Measurements from ENCODE around the gene KCNJ5.

KCNJ5 gene

GRCh38 chr11:128927683-128928336 lies 36.7 kb downstream of the KCNJ5 start:
- DNase-seq, result no peak

GRCh38 chr11:128928400-128928799 lies 37.2 kb downstream of the KCNJ5 start:
- DNase-seq, result no peak

- DNase-seq, result no peak
These were observed 38.3 kb downstream of the KCNJ5 start for GRCh38 chr11:128929468-128929867.

DNA sequence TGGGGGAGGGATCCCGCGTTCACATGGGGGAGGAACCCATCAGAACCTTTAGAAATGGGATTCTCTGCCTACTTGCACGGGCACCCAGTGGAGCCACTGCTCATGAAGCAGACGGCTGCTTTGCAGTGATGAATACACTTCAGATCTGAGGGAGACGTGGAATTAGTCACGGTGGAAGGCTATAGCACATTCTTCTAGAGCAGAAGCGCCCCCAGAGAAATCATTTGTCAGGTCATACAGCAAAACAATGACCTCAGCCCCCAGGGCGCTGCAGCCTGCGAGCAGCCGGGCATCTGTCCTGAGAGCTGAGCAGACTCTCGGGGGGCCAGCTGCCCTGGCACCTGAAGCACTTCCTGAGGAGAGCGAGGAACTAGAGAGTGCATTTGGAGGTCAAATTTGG lies 38.8 kb downstream of the KCNJ5 start:
- no peak for DNase-seq

- no peak for DNase-seq
These were observed 39.9 kb downstream of the KCNJ5 start for GRCh38 chr11:128931066-128931465.

DNA sequence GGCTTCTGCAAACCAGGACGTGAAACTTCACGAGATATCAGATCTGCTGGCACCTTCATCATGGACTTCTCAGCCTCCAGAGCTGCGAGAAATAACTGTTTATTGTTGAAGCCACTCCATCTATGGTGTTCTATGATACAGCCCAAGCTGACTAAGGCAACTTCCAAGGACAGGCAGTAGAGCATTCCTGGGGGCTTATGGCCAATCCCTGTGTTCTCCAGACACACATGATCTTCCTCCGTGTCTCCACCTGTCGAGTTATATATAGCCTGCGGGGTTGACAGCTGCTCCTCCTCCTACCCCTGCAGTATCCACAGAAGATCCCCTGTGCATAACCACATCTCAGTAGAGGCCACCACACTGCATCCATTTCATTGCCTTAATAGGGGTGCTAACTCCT lies 40.5 kb downstream of the KCNJ5 start:
- no peak for DNase-seq

- no peak for DNase-seq
These were observed 42.5 kb downstream of the KCNJ5 start for GRCh38 chr11:128933481-128934178.

DNA sequence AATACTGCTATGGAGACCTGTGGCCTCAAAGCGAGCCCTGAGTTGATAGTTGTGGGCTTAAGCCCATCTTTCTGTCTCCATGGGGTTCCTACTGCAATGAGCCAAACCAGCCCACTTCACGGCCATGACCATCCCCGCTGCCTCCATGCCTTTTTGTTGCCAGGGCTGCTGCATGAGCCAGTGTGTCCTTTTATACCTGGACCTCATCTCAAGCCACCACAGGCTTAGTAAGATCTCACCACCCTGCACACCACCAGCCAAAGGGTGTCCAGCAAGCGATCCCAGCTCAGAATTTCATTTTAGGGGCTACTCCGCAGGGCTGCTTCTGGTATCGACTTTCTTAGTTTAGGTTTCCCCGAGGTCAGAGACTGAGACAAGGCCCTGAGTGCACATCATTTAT lies 43.2 kb downstream of the KCNJ5 start:
- DNase-seq, result no peak

DNA sequence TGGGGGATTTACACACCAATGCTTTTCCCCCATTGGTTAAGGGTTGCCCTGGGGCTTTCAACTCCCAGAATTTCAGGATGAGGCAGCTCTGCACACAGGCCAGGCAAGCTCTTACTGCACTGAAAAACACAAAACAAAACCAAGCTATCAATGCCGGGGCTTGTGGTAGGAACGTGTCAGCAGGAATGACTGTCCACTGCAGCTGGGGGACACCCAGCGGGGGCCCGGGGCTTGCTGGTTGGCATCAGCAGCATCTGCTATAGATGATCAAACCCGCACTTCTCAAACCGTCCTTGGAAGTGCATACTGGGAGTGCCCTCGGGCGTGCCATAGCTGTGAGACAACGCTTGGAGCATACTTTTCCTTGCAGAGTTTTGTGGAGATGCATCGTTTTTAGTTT lies 43.8 kb downstream of the KCNJ5 start:
- DNase-seq, result no peak

DNA sequence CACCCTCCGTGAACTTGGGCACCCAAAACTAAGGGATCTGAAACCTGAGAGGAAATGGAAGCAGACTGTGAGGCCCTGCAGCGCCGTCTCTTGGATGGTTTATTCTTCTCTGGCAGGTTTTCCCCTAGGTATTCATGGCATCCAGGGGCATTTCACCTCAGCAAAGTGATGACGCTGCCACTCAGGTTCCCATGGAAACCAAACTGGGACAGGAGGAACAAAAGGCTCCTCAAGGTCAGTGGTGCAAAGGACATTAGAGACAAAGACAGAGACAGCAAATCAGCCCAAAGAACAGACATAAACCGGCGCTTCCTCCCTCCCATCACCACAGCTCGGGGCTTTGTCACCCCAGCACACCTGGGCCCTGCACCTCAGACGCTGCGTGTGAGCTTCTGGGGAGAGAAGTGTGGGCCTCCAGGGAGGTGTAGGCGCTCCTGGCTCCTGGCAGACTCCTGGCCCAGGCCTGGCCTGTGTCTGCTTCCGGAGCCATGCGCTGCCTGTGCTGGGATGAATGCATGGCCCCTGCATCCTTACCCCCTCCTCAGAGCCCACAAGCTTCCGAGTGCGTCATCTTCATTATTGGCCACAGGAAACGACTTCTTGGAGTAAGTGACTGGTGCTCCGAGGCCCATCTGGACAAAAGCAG lies 45.6 kb downstream of the KCNJ5 start:
- DNase-seq, result no peak

- no peak for DNase-seq
These were observed 46.3 kb downstream of the KCNJ5 start for GRCh38 chr11:128937480-128937879.

- no peak for DNase-seq
These were observed 47.2 kb downstream of the KCNJ5 start for GRCh38 chr11:128938156-128938885.

GRCh38 chr11:128939591-128939990 lies 48.4 kb downstream of the KCNJ5 start:
- no peak for DNase-seq

- no peak for DNase-seq
These were observed 49.0 kb downstream of the KCNJ5 start for GRCh38 chr11:128940156-128940555.

- peak in 1 of 58 donors; percentile 39 for DNase-seq
These were observed 49.4 kb downstream of the KCNJ5 start for GRCh38 chr11:128940603-128941002.

DNA sequence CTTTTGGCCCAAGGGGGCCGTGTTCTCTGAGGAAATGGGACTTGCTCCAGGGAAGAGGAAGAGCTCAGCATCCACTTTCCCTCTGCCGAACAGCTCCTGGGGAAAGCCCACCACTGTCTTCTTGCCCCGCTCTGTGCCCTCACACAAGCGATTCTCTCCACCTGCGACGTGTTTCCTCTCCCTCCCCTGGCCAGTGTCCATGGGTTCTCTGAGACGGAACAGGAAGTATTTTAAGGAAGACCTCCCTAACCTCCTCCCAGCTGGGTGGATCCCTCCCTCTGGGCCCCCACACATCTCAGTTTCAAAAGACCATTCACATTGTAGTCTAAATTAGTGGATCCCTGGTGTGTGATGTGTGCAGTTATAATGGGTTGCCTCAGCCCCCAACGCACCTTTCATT lies 50.0 kb downstream of the KCNJ5 start:
- no peak for DNase-seq

DNA sequence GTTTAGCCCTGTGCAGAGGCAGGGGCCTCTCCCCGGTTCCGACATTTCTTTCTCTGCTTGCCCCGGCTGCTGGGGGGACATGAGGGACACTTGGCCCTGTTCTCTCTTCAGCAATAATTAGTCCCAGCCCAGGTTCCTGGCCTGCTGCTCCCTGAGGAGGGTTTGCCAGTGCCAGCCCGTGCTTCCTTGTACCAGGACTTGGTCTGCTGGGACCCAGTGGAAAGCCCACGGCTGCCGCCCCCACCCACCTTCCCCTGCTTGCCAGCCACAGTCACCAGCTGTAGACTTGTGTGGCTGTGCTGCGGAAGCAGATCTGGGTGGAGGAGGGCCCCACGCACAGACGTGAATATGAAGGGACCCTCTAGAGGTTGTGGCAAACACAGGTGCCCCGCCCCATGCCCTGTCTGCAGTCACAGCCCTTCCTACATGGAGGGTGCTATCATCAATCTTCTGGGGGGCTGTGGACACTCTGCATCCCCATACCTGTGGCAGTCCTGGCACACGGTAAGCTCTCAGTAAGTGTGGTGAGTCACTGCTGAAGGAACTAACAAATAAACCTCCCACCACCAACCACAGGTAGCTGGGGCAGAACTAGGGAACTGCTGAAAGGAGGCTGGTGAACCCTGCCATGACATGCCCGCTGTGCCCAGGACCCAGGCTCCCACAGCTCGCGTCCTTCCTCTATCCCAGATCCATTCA lies 50.6 kb downstream of the KCNJ5 start:
- DNase-seq, result no peak

- DNase-seq, result no peak
These were observed 51.1 kb downstream of the KCNJ5 start for GRCh38 chr11:128942272-128942612.

- DNase-seq, result no peak
These were observed 51.8 kb downstream of the KCNJ5 start, which contains the start of gene TP53AIP1 for GRCh38 chr11:128942817-128943427. Gene TP53AIP1, minus strand, starts transcription at chr11:128942871. Its CDS starts 5,053 bp downstream, at chr11:128937818.

GRCh38 chr11:128943428-128943976 lies 52.3 kb downstream of the KCNJ5 start:
- no peak for DNase-seq

DNA sequence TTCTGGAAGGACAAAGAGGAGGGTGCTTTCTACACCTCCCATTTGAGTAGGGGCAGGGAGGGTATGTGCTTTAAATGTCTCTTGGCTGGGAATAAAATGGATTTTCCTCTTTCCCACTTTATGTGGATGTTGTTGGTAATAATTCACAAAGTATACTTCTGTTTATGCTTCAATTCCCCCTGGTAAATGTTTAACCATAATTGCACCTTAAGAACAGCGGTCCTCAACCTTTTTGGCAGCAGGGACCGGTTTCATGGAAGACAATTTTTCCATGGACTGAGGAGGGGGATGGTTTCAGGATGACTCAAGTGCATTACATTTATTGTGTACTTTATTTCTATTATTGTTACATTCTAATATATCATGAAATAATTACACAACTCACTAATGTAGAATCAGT lies 55.5 kb downstream of the KCNJ5 start:
- DNase-seq, result no peak
